GM13976 (cell line): Measurements from ENCODE around the gene VEGFB.

Experiments
- DNase-seq: peaks from one replicate; pipeline ENCODE4 v3.0.0; 2012; ENCODE audit warnings: low spot score
- in situ Hi-C: fragments of 300-500 bp; cut with MboI; formaldehyde crosslinking; loops from one replicate; pipeline ENCODE4 v1.12.0; 2022; ENCODE audit warnings: low sequenced_read_pairs, mixed read lengths, inconsistent platforms; ENCODE audit not compliant: unreplicated experiment
- TF ChIP-seq, protein P1 (sequence below): IDR thresholded peaks from 2 replicates; pipeline ENCODE4 v1.5.1; 2012; ENCODE audit warnings: borderline replicate concordance, mild to moderate bottlenecking; ENCODE audit not compliant: insufficient read depth; ENCODE audit errors: extremely low read depth, missing control alignments, control extremely low read depth

The VEGFB gene

DNA sequence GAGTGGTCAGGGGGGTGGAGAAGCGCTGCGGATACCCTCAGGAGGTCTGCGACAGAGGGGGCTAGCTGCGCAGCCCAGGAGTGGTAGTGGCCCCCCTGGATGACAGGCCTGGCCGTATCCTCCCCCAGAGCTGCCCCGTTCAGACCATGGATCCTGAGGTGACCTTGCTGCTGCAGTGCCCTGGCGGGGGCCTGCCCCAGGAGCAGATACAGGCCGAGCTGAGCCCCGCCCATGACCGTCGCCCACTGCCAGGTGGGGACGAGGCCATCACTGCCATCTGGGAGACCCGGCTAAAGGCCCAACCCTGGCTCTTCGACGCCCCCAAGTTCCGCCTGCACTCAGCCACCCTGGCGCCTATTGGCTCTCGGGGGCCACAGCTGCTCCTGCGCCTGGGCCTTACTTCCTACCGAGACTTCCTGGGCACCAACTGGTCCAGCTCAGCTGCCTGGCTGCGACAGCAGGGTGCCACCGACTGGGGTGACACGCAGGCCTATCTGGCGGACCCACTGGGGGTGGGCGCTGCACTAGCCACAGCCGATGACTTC, 7.8 kb upstream of the VEGFB start:
- peak; percentile 84 for DNase-seq
- in situ Hi-C loops = no loop called here
- TF ChIP-seq, protein P1, sequence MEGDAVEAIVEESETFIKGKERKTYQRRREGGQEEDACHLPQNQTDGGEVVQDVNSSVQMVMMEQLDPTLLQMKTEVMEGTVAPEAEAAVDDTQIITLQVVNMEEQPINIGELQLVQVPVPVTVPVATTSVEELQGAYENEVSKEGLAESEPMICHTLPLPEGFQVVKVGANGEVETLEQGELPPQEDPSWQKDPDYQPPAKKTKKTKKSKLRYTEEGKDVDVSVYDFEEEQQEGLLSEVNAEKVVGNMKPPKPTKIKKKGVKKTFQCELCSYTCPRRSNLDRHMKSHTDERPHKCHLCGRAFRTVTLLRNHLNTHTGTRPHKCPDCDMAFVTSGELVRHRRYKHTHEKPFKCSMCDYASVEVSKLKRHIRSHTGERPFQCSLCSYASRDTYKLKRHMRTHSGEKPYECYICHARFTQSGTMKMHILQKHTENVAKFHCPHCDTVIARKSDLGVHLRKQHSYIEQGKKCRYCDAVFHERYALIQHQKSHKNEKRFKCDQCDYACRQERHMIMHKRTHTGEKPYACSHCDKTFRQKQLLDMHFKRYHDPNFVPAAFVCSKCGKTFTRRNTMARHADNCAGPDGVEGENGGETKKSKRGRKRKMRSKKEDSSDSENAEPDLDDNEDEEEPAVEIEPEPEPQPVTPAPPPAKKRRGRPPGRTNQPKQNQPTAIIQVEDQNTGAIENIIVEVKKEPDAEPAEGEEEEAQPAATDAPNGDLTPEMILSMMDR = no peak

GRCh38 chr11:64227405-64227956, 6.9 kb upstream of the VEGFB start:
- DNase-seq = no peak
- TF ChIP-seq, protein P1 = no peak
- in situ Hi-C loops = no loop called here

DNA sequence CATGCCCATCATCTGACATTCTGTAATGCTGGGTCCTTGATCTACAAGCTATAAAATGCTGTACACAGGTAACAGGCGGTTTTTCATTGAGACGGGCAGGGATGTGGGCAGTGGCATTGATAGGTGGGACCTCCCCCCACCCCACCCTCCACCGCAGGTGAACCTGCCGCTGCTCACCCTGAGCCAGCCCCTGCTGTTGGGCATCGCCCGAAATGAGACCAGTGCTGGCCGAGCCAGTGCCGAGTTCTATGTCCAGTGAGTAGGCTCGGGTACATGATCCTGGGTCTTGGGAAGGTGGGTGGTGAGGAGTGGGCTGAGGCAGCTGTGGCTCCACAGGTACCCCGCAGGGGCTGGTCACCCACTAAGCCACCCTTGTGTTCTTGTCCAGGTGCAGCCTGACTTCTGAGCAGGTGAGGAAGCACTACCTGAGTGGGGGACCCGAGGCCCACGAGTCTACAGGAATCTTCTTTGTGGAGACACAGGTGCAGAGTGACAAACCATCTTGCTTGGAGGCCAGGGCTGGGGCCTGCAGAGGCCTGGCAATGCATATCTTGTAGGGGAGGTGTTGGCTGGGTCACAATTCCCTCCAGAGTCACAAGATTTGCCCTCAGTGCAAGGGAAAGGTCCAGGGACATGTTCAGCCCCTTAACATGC, 5.2 kb upstream of the VEGFB start:
- TF ChIP-seq, protein P1 = no peak
- in situ Hi-C loops = no loop called here
- DNase-seq = no peak

GRCh38 chr11:64229744-64230170, 4.6 kb upstream of the VEGFB start:
- TF ChIP-seq, protein P1 = no peak
- DNase-seq = no peak
- in situ Hi-C loops = no loop called here

DNA sequence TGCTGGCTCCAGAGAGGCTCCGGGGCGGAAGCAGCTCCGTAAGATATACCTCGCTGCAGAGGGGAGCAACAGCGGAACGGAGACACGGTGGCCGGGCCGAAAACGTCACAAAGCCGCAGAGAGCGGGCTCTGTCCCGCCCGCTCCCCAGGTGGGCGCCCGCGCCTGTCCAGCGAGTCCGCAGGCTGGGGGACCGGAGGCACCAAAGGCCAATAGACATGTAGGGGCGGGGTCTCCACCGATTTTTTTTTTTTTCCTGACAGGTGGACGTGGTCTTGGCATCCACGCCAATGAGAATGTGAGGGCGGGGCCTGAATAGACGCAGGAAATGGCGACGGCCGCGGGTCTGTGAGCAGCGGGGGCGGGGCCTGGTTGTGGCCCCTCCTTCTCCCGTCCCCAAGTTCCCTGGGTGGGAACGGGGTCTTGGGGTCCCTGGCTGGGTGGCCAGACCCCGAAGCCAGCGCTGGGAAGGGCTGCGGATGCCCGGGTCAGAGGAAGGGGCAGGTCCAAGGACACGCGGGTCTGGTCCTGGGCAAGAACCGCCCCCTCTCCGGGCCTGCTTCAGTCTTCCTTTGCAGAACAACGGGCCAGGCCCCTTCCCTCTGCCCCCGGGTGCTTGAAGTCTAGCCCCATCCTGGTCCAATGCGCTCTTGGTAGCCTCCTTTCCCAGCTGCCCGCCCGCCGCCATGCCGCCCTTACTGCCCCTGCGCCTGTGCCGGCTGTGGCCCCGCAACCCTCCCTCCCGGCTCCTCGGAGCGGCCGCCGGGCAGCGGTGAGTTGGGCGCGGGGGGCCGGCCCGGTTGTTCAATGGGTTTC, 4.0 kb upstream of the VEGFB start, which contains the start of gene DNAJC4:
Gene DNAJC4, plus strand, starts transcription at position 378 of the 814 bp plus-strand sequence. Its CDS starts 307 bp downstream, at position 685.
- TF ChIP-seq, protein P1 = no peak
- peak; percentile 92 for DNase-seq
- in situ Hi-C loops = no loop called here

DNA sequence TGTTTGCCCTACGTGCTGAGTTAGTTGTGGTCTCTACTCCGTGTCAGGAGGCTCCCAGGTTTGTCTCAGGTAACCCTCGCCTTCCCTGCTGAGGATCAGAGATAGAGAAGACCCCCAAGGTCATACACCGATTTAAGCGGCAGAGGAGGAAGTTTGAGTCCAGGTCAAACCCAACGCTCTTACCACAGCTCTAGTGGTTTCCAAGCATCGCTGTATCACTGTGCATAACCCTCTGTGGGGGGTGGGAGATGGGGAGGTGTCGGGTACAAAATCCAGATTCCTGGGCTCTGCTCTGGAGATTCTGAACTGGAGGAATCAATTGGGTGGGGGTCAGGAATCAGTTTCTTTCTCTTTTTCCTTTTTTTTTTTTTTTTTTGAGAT, 3.4 kb upstream of the VEGFB start:
- in situ Hi-C loops = no loop called here
- TF ChIP-seq, protein P1 = no peak
- no peak for DNase-seq
